Caco-2 (cell line): ENCODE measurements around the gene NSUN6. TPM values are rescaled to one million over a fixed set of nuclear protein-coding genes. Genes with fewer than 3 reads are reported as not detected.

Experiments used
- BruUV-seq: library from RNA; stranded (reverse); fragments of 400-500 nt; replicated peaks from 2 replicates; lab custom pipeline; 2021; lab: Mats Ljungman, UMichigan
- CTCF ChIA-PET: fragments of 300-600 bp; sonication (Branson Sonifier 250); formaldehyde crosslinking; loops from one replicate; lab custom pipeline; 2022; ENCODE audit warnings: antibody characterized with exemption; lab: Charles Lee
- POLR2A ChIA-PET: fragments of 300-600 bp; sonication (Branson Sonifier 250); formaldehyde crosslinking; loops from one replicate; lab custom pipeline; 2022; ENCODE audit warnings: antibody characterized with exemption; lab: Charles Lee
- DNase-seq, 2 experiments: peaks; one replicate each; pipeline versions ENCODE4 v3.0.0 to v3.0.0-alpha.2; 2020 to 2022
- H3K27me3 ChIP-seq: replicated peaks from 2 replicates; pipeline ENCODE4 v1.6.0; 2011; ENCODE audit warnings: low read length; ENCODE audit not compliant: control insufficient read depth, insufficient read depth
- H3K36me3 ChIP-seq: 2 replicates; pipeline ENCODE4 v1.5.1; 2011; ENCODE audit warnings: low read length; ENCODE audit not compliant: control insufficient read depth, insufficient read depth
- H3K4me1 ChIP-seq: fragments of 250-450 bp; sonication (Bioruptor Pico); 2 replicates; pipeline ENCODE4 v1.5.1; 2020; ENCODE audit warnings: mild to moderate bottlenecking
- H3K4me3 ChIP-seq: 2 replicates; pipeline ENCODE4 v1.5.1; 2011; ENCODE audit warnings: low read depth, mild to moderate bottlenecking, control low read depth, low read length
- H3K9me3 ChIP-seq: fragments of 250-450 bp; sonication (Bioruptor Pico); 2 replicates; pipeline ENCODE4 v1.5.1; 2020; ENCODE audit warnings: mild to moderate bottlenecking, moderate library complexity
- H3K27ac Mint-ChIP-seq: one replicate; pipeline ENCODE4 v1.8.0; 2022; ENCODE audit warnings: mixed read lengths; ENCODE audit not compliant: unreplicated experiment
- H3K27me3 Mint-ChIP-seq: one replicate; pipeline ENCODE4 v1.8.0; 2022; ENCODE audit warnings: mixed read lengths; ENCODE audit not compliant: insufficient read depth, unreplicated experiment
- H3K36me3 Mint-ChIP-seq: one replicate; pipeline ENCODE4 v1.8.0; 2022; ENCODE audit warnings: mild to moderate bottlenecking, mixed read lengths; ENCODE audit not compliant: insufficient read depth, unreplicated experiment
- H3K4me1 Mint-ChIP-seq: one replicate; pipeline ENCODE4 v1.8.0; 2022; ENCODE audit warnings: low read depth, mixed read lengths; ENCODE audit not compliant: unreplicated experiment
- H3K4me3 Mint-ChIP-seq: one replicate; pipeline ENCODE4 v1.8.0; 2022; ENCODE audit warnings: mild to moderate bottlenecking, moderate library complexity, mixed read lengths; ENCODE audit not compliant: unreplicated experiment
- H3K9me3 Mint-ChIP-seq: one replicate; pipeline ENCODE4 v1.8.0; 2022; ENCODE audit warnings: mixed read lengths; ENCODE audit not compliant: unreplicated experiment
- CTCF ChIP-seq, 2 experiments: fragments of 200-600 bp in 1 of 2; IDR thresholded peaks; 1 replicate in 1 of 2; 2 replicates in 1 of 2; pipeline versions ENCODE4 v1.5.1 to v1.8.0; 2011 to 2022; ENCODE audit warnings: antibody characterized with exemption in 1 of 2, control low read depth in 1 of 2, inconsistent platforms in 1 of 2, low read depth in 1 of 2, low read length in 1 of 2, mild to moderate bottlenecking in 1 of 2, moderate library complexity in 1 of 2; ENCODE audit not compliant: insufficient read depth in 1 of 2, severe bottlenecking in 1 of 2, unreplicated experiment in 1 of 2
- intact Hi-C: fragments of 100-400 bp; cut with micrococcal nuclease; formaldehyde crosslinking; loops from one replicate; pipeline ENCODE4 v1.10.0; 2022; ENCODE audit not compliant: unreplicated experiment
- total RNA-seq: library from RNA; stranded (reverse); gene quantifications from 2 replicates; pipeline ENCODE4 v1.2.3, GENCODE V29; 2022

NSUN6 gene
- total RNA-seq, 1 experiment from 2014 or later = 17.3 TPM

- POLR2A ChIA-PET = no interaction called here
- peaks cover 33% of the 10 kb centered on the region for H3K36me3 Mint-ChIP-seq
- peaks cover 16% of the 10 kb centered on the region for H3K9me3 Mint-ChIP-seq
Observed at GRCh38 chr10:18583575-18584270, 67.7 kb downstream of the NSUN6 start.

GRCh38 chr10:18582803-18583202 lies 68.6 kb downstream of the NSUN6 start:
- no peak for TF ChIP-seq CTCF (IDR thresholded peaks at IDR 0.05; ENCODE audit: insufficient read depth in 1 of 2, low read depth in 1 of 2, low read length in 1 of 2, severe bottlenecking in 1 of 2, unreplicated experiment in 1 of 2)
- H3K36me3 ChIP-seq = no peaks in the 10 kb centered on the region
- peaks cover 35% of the 10 kb centered on the region for H3K36me3 Mint-ChIP-seq
- H3K4me1 ChIP-seq = no peaks in the 10 kb centered on the region
- H3K4me3 ChIP-seq = no peak overlapping the region
- H3K4me1 Mint-ChIP-seq = no peaks in the 10 kb centered on the region
- no peak overlapping the region for H3K27ac Mint-ChIP-seq
- intact Hi-C loops = no loop called here
- ChIA-PET POLR2A (no interaction called here), CTCF (no interaction called here)
- peaks cover 12% of the 10 kb centered on the region for H3K9me3 ChIP-seq
- BruUV-seq = no TSS peak
- peaks cover 25% of the 10 kb centered on the region for H3K9me3 Mint-ChIP-seq
- no peak overlapping the region for H3K4me3 Mint-ChIP-seq
- no peaks in the 10 kb centered on the region for H3K27me3 ChIP-seq
- no peak for DNase-seq
- H3K27me3 Mint-ChIP-seq = no peaks in the 10 kb centered on the region

More at GRCh38 chr10:18583575-18584270, 67.7 kb downstream of the NSUN6 start:
- DNase-seq = no peak
- no peaks in the 10 kb centered on the region for H3K27me3 ChIP-seq
- no peak overlapping the region for H3K4me3 Mint-ChIP-seq
- H3K4me1 Mint-ChIP-seq = no peaks in the 10 kb centered on the region
- no peaks in the 10 kb centered on the region for H3K4me1 ChIP-seq
- no peak overlapping the region for H3K27ac Mint-ChIP-seq
- TF ChIP-seq CTCF (IDR thresholded peaks at IDR 0.05; ENCODE audit: insufficient read depth in 1 of 2, low read depth in 1 of 2, low read length in 1 of 2, severe bottlenecking in 1 of 2, unreplicated experiment in 1 of 2) = peak; percentile 39 to 47
- H3K4me3 ChIP-seq = no peak overlapping the region
- H3K27me3 Mint-ChIP-seq = no peaks in the 10 kb centered on the region
- peaks cover 1% of the 10 kb centered on the region; the same call in 1 of the 2 replicates for H3K36me3 ChIP-seq
- CTCF ChIA-PET = no interaction called here
- intact Hi-C loops = loop anchor here (2.0 kb wide), 1 partner anchor 67 kb away; the partner anchor contains the start of gene NSUN6
- peaks cover 6% of the 10 kb centered on the region; the same call in 1 of the 2 replicates for H3K9me3 ChIP-seq
- no TSS peak for BruUV-seq

- Histone ChIP-seq H3K4me3 (no peak overlapping the region), H3K4me1 (no peaks in the 10 kb centered on the region), H3K9me3 (peaks cover 27% of the 10 kb centered on the region), H3K36me3 (no peaks in the 10 kb centered on the region), H3K27me3 (no peaks in the 10 kb centered on the region)
- H3K4me1 Mint-ChIP-seq = no peaks in the 10 kb centered on the region
- H3K36me3 Mint-ChIP-seq = peaks cover 42% of the 10 kb centered on the region
- no TSS peak for BruUV-seq
- peaks cover 41% of the 10 kb centered on the region for H3K9me3 Mint-ChIP-seq
- H3K27me3 Mint-ChIP-seq = no peaks in the 10 kb centered on the region
- ChIA-PET CTCF (no interaction called here), POLR2A (no interaction called here)
- DNase-seq = no peak
- H3K27ac Mint-ChIP-seq = no peak overlapping the region
- no peak overlapping the region for H3K4me3 Mint-ChIP-seq
- intact Hi-C loops = no loop called here
- no peak for TF ChIP-seq CTCF (IDR thresholded peaks at IDR 0.05; ENCODE audit: insufficient read depth in 1 of 2, low read depth in 1 of 2, low read length in 1 of 2, severe bottlenecking in 1 of 2, unreplicated experiment in 1 of 2)
Observed at GRCh38 chr10:18577823-18578685, 73.3 kb downstream of the NSUN6 start.
